Measurements from ENCODE around the gene MAP3K5.
"Not testable (repeated sequence)": the region's sequence is repeated elsewhere in the genome, so short reads cannot be mapped to it uniquely, and the experiment has no call there.

Gene MAP3K5

DNA sequence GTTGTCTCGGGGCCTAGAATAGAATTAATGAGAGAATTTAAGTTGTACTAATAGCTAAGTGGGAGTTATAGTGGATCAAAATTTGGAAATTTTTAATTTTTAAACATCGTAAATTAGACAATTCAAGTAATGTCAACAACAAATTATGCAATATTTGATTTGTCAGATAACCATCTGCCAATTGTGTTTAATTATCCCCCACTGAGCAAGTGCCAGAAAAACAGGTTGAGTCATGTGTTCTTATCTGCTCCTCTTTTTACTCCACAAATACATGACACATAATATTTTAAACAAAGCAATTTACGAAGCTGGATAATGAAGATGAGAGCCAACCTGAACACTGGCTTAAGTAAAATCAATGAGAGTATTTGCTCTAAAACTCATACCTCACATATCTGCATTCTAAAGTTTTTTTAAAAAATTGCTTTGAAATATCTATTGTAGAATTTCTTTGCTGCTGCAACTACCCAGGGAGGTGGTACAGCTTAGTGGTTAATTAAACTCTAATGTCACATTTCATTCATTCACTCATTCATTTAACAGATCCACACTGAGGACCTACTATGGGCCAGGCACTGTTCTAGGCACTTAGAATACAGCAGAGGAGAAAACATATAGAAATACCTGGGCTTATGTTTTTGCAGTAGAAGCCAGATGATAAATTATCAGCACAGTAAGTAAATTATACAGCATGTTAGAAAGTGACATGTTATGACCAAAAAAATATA lies 184.9 kb downstream of the MAP3K5 start:
- no peak for DNase-seq

DNA sequence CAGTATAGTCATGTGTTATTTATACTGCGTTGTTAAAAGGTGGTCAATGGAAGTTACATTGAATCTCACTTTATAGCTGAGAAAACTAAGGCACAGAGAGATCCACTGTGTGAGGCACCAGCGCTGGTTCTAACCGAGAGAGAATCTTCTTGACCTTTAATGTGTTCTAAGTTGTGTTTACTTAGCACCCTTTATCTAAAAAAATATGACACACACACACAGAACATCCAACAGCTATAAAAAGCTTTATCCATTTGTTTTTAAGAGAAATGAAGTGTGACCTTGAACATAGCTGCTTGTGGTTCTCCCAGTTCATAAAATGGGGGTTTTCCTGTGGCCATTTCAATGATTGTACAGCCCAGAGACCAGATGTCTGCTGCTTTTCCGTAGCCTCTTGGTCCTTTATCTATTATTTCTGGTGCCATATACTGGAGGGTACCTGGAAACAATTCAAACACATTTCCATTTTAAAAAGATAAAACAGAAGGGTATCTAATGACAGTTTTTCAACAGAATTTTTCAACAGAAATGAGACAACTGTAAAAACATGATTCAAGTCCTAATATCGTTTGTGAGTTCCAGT lies 187.3 kb downstream of the MAP3K5 start:
- DNase-seq: no peak

DNA sequence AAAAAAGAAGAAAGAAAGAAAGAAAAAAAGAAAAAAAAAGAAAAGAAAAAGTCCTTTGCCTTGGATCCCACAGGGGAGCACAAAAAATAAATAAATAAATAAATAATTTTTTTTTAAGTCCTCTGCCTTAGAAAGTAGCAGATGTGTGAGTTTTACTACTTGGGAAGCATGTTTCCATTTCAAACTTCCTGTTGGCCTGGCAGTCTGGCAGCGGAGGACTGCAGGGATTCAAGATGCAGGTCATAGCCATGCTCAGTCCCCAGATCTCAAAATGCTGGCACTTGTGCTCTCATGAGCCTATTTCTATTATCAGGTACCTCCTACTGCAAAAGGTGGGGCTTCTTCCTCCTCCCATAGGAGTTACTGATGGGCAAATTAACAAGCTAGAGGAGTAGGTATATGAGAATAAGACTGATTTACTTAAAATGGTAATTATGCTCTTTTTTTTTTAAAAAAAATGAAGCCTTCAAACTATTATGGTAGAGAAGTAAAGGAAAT lies 187.9 kb downstream of the MAP3K5 start:
- no peak for DNase-seq

DNA sequence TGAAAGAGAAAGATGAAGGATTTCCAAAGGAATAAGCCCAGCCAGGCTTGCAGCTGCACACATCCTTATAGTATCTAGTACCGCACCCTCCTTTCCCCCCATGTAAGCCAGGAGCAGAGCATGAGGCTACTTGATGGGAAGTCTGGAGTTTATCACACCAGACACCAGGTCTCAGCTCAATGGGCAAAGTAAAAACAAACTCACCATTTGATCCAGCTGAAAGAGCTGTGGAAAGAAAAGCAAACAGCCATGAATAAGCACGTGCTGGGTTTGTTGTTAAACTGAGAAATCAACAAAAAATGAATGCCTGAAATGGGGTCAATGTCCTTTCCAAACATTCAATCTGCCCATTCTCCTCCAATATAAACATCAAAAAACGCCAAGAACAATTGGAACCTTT lies 191.5 kb downstream of the MAP3K5 start:
- DNase-seq: no peak

DNA sequence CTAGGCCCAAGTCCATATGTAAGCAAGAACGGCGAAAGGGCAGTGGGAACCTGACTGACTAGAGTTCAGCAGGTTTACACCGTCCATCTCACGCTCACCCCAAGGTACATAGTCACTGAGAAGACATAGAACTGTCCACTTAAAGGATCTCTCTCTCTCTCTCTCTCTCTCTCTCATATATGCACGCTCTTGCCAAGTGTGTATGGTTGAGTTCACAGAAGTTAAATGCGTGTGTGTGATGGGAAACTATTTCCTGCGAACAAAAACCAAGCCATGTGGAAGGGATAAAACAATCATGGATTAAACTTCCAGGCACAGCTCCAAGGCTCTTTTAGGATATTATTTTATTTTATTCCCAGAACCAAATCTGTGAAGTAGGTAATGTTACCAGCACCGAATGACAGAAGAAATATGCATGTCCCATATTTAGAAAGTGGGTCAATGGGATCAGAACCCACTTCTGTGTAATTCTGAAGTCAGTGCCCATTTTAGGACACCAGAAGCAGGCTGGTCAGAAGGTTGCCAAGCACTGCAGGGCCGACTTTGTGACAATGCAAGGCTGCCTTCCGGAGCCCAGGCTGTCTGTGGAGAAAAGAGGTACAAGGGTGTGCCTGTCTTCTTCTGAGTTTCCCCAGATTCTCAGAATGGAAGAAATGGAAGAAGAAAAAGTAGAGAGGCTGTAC lies 192.8 kb downstream of the MAP3K5 start:
- DNase-seq: no peak

DNA sequence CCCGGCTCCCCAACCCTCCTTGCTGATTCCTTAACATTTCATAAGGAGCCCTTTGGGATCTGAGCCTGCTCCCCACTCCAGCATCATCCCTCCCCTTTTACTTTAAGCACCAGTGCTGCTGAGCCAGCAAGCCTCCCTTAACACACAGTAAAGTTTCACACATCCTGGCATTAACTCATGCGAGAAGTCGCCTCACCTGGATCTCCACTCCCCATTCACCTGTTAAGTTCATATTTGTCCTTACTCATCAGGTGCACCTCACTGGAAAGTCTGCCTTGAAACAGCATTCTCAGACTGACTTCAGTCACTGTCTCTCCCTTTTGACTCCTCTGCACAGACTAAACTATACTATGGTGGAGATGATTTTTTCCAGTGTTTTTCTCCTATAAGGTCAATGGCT lies 194.2 kb downstream of the MAP3K5 start:
- DNase-seq: no peak

DNA sequence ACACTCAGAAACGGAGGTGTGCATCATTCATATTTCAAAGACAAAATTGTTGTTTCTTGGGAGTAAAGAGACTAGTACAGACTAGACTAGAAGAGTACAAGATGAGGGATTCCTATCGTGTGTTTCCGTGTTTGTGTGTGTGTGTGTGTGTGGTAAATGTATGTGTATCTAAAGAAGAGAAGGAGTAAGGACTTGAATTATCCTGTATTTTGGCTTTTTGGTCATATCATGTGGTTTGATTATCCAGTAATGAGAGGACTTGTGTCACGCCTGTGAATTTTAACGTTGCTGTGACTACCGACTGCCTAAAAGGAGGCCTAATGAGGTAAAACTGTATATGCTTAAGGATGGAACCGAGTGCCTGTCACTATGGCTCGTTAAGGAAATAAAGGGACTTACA lies 197.6 kb downstream of the MAP3K5 start:
- DNase-seq: no peak

DNA sequence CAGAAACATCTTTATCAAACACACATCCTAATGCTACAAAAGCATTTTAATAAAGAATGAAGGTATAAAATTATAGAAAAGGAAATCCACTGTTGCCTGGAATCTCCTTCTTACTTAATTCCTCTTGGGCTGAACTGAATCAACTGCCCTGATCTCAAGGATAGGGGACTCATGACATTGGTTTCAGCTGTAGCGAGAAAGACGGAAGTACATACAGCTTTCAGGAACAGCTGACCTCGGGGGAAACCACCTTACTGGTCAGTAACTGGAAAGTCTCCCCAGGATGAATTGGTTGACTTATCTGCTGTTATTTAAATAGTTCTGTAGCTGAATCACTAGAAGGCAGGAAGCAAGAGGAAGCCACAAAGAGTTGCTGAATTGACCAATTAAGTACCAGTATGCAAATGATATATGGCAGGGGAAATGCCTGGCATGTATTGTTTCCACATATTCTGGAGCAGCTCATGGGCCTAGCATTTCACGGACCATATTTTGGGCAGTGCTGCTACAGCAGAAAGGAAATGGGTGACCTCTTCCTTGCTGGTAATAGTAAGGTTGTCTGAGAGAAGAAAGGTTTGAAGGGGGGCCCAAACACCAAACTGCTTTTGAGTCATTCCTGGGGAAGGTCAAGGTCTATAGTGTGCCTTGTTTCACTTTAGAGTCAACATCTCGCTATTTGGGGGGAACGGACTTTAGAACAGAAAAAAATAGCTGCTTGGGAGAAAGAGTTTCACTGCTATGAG lies 198.4 kb downstream of the MAP3K5 start:
- DNase-seq: no peak

DNA sequence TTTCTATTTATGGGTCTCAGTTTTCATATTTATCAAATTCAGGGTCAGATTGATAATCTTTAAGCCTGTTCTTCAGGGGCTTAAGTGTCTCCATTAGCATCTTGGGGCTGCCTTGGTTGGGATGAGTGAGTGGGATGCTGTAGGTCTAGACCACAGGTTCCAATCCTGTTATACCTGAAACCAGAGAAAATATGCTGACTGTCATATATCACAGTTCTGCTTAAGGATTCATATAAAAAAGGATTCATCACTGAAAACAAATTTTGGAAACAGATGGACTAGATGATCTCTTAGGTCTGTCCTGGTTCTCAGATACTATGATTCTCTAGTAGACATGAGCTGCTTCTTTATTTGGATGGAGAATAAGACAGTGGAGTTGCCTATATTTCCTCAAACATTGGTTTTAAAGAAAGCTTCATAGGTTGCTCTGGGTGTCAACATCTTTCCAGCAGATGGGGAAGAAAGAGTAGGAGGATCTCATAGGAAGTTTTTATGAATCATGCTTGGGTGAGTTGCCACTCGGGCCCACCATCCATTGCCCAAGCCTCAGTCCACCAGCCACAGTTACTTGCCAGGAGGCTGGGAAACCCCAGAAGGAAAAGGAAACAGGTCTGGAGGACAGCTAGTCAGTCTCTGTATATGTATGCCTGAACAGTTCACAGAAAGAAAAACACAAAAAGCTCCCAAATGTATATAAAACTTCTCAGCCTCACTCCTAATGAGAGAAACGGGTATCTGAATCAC lies 199.2 kb downstream of the MAP3K5 start:
- DNase-seq: no peak

DNA sequence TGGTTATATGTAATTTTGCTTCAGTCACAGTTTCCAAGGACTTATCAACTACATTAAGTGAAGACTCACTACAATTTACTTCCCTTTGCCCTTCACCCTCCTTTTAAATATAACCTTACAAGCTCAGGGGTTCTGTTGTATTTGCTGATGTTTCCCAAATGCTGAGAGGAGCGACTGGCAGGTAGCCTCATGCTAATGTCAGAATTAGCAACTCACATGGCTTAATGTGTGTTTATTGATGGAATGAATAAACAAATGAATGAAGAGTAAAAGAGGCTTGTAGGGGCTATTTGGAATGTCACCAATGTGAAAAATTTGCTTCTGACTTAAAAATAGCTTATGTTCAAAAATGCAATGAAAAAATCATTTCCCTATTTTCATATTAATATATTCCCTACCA lies 200.7 kb downstream of the MAP3K5 start:
- DNase-seq: no peak

DNA sequence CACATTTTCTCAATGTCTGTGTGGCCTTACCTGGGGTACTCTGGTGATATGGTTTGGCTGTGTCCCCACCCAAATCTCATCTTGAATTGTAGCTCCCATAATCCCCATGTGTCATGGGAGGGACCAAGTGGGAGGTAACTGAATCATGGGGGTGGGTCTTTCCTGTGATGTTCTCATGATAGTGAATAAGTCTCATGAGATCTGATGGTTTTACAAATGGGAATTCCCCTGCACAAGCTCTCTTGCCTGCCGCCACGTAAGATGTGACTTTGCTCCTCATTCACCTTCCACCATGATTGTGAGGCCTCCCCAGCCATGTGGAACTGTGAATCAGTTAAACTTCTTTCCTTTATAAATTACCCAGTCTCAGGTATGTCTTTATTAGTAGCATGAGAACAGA lies 201.4 kb downstream of the MAP3K5 start:
- not testable (repeated sequence) for DNase-seq

DNA sequence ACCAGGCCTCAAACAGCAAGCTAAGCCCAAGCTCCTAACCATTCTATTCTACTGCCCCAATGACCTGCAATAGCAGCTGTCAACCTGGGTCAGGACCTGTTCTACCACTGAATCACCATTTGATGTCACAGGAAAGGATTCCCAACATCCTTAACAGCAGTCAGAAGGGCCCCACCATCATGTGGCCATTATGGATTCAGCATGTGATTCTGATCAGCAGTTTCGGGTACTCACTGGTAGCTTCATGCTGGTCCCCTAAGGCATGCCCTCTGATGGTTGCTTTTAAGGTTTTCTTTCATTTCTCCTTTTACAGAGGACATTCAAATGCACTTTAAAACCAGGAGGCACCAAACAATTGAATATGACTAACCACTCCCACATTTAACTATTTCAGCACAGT lies 204.8 kb downstream of the MAP3K5 start:
- DNase-seq: no peak

DNA sequence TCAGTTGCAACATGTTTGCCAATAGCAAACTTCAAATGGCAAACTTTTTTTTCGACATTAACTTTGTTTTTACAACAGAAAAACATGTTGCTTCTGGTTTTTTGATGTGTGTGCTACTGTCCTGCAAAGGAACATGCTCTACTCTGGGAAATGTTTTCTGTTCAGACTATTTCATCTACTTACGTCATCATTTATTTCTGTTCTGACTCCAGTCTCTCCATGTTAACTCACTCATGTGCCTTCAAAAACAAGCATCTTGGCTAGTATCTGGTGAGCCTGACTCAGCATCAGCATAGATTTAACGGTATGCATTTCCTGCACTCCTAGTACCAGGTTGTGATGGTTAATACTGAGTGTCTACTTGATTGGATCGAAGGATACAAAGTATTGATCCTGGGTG lies 206.0 kb downstream of the MAP3K5 start:
- no peak for DNase-seq

DNA sequence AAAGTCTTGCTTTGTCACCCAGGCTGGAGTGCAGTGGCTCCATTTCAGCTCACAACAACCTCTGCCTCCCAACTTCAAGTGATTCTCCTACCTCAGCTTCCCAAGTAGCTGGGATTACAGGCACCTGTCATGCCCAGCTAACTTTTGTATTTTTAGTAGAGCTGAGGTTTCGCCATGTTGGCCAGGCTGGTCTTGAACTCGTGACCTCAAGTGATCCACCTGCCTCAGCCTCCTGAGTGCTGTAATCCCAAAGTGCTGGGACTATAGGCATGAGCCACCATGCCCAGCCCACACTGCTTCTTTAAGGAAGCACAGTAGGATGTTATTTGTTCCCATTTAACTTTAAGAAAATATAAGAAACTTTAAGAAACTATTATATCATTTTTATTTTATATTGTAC lies 206.8 kb downstream of the MAP3K5 start:
- DNase-seq: not testable (repeated sequence)

DNA sequence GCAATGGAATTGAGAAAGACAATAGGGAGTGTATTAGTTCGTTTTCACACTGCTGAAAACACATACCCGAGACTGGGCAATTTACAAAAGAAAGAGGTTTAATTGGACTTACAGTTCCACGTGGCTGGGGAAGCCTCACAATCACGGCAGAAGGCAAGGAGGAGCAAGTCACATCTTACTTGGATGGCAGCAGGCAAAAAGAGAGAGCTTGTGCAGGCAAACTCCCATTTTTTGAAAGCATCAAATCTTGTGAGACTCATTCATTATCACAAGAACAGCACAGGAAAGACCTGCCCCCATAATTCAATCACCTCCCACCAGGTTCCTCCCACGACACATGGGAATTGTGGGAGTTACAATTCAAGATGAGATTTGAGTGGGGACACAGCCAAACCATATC lies 208.0 kb downstream of the MAP3K5 start:
- DNase-seq: not testable (repeated sequence)

DNA sequence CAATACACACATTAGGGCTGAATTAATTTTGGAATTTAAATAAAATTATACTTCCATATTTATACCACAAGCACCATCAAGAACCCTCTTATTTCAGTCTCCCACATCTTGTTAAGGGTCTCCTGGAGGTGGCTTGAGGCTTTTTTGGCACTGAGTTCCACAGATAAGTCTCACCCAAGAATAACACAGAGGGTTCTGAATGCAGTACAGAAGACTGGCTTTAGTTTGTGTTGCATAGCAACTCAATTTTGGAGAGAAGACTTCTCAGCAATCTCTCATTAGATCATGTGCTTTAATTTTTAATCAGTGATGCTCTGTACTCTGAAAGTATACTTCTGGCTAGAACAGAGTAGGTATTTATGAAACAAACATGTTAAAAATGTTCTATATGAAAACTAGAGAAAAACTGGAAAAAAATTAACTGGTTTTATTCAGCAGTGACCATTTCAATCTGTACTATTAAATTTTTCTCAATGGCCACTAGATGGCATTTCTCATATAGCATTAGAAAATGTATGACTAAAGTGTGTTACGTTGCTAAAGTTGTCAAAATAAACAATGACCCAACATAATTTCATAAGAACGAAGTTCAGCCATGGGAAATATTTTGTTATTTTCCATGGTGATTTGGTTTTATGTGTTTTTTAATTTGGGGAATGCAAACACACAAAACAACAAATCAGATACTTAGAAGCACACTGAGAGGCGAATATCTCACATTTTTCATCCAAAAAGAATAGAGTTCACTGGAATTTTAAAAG lies 209.4 kb downstream of the MAP3K5 start:
- DNase-seq: no peak

DNA sequence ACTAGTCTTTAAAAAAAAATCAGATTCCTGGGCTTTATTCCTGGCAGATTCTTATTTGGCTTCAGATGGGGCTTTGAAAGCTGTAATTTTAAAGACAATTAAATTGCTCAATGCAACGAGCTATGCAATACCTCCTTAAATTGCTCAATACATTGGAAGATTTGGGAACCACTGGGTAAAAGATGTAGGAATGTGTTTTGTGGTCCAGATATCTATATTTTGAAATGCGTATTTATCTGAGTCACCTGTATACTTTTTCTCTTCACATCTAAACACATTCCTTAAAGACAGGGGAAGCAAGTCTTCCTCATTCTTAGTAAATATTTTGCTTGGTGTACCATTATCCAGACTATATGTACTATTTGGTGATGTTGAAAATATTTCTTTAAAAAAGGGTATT lies 212.5 kb downstream of the MAP3K5 start:
- DNase-seq: no peak

DNA sequence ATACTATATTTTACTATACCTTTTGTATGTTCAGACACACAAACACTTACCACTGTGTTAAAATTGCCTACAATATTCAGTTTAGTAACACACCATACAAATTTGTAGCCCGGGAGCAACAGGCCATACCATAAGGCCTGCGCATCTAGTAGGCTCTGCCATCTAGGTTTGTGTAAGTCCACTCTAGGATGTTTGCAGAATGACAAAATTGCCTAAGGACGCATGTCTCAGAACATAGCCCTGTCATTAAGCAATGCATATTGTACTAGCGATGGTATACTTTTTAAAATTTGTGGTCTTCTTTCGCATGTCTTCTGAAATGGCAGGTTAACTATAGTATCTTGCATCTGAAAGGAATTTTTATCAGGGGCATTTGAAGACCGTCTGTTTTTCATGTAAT lies 215.5 kb downstream of the MAP3K5 start:
- DNase-seq: no peak

DNA sequence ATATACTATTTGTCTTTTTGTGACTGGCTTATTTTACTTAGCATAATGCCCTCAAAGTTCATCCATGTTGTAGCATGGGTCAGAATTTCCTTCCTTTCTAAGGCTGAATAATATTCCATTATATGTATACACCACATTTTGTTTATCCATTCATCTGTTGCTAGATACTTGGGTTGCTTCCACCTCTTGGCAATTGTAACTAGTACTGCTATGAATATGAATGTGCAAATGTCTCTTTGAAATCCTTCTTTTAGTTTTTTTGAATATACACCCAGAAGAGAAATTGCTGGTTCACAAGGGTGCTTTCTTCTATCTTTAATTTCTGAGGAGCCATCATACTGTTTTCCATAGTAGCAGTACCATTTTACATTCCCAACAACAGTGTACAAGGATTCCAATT lies 220.8 kb downstream of the MAP3K5 start:
- no peak for DNase-seq

DNA sequence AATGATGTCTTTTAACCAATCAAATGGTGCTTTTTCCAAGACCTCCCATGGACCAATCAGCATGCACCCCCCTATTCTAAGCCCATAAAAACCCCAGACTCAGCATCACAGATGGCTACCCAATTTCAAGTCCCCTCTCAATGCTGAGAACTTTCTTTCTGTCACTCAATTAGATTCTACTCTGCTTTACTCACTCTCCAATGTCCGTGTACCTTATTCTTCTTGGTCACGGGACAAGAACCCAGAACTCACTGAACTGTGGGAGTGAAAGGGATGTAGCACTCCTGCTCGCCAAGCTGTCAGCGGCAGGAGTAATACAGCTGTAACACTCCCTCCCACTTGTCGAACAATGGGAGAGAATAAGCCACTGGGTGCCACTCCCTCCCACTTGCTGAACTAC lies 221.2 kb downstream of the MAP3K5 start:
- no peak for DNase-seq

DNA sequence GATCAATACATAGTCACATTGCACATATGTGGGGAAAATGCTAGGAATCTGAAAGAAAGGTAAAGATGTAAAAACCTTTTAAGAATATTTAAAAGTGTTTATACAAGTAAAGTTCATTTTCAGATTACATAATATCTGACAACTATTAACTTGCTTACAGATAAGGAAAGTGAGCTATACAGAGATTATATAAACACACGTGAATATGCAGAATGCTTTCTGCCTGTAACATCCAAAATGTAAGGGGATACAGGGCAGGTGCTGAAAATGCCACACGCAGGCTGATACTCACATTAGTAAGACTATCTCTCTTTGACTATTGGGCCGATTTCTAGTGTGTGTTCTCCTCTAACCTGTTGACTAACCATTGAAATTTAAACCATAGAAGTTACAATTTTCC lies 224.1 kb downstream of the MAP3K5 start:
- no peak for DNase-seq

DNA sequence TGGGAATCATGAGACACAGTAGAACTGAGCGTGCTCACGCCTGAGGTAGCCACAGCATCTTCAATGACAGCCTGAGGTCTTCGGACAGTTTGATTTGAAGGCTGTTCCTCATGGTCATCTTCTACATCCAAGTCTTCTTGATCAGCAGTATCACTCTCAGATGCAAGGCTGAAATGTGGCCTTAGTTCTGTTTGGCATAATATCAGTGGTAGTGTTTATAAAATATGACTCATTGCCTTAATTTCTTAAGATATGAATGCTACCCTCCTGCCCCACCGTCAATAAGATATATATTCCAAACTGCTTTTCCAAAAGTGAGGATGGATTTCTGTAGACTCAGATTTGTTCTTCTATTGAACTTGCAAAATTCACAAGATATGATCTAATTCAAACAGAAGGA lies 224.6 kb downstream of the MAP3K5 start:
- DNase-seq: no peak
